Left ventricle myocardium inferior (tissue), 1 donor: Measurements from ENCODE around the gene ANKRA2. TPM values are rescaled to one million over a fixed set of nuclear protein-coding genes. Genes with fewer than 3 reads are reported as not detected.

ENCODE experiments used
- DNase-seq: peaks from one replicate; pipeline ENCODE4 v3.0.0-alpha.2; 2020
- H3K27ac ChIP-seq: fragments of 200-600 bp; replicated peaks from 2 replicates; pipeline ENCODE4 v1.8.0; 2021
- H3K27me3 ChIP-seq: fragments of 200-600 bp; 2 replicates; pipeline ENCODE4 v1.8.0; 2021; ENCODE audit warnings: low read depth
- H3K36me3 ChIP-seq: fragments of 200-600 bp; 2 replicates; pipeline ENCODE4 v1.8.0; 2021
- H3K4me1 ChIP-seq: fragments of 200-600 bp; 2 replicates; pipeline ENCODE4 v1.8.0; 2021
- H3K4me3 ChIP-seq: fragments of 200-600 bp; 2 replicates; pipeline ENCODE4 v1.8.0; 2021; ENCODE audit warnings: mild to moderate bottlenecking, moderate library complexity
- H3K9me3 ChIP-seq: fragments of 200-600 bp; replicated peaks from 2 replicates; pipeline ENCODE4 v1.8.0; 2021
- CTCF ChIP-seq: fragments of 200-600 bp; IDR thresholded peaks from 2 replicates; pipeline ENCODE4 v1.8.0; 2021; ENCODE audit warnings: antibody characterized with exemption, mild to moderate bottlenecking, borderline replicate concordance
- intact Hi-C: fragments of 100-400 bp; cut with micrococcal nuclease; formaldehyde crosslinking; loops from one replicate; pipeline ENCODE4 v1.11.0; 2022
- long read RNA-seq: library from polyadenylated mRNA; unstranded; transcript quantifications from one replicate; pipeline ENCODE4 v2.0.0, GENCODE V29; 2021
- total RNA-seq: library from RNA; stranded (reverse); fragmentation: NEBNext Ultra II Directional; extraction: Animal tissue kit (Norgen Biotek cat#: 25700); gene quantifications from one replicate; pipeline ENCODE4 v1.2.1, GENCODE V29; 2021
- donor health status: DM: no; HTN: yes; CAD: no; lungs with severe emphysema.

The ANKRA2 gene
- total RNA-seq = 12.8 TPM
- long read RNA-seq, transcript ANKRA2-201 (9 exons, 2,063 nt) = major isoform, 22 of 30 reads
- long read RNA-seq, partial matches to known transcripts = 0 of 30 reads
- long read RNA-seq, other reads (novel, unspliced or antisense) = 6 of 30 reads

- Histone ChIP-seq H3K9me3 (no peaks in the 10 kb centered on the region), H3K4me3 (peak within 1 kb of the TSS; percentile 86), H3K36me3 (peaks cover 48% of the 10 kb centered on the region), H3K4me1 (peaks cover 54% of the 10 kb centered on the region), H3K27me3 (no peaks in the 10 kb centered on the region), H3K27ac (peak within 1 kb of the TSS; percentile 94)
- TF ChIP-seq CTCF = no peak
- intact Hi-C loops = no loop called here
- DNase-seq = peak; percentile 100
Measured at GRCh38 chr5:73565139-73565968, at the start of gene ANKRA2, which contains the start of gene UTP15. Gene ANKRA2, minus strand, starts transcription at chr5:73565639. Its CDS starts 2,758 bp downstream, at chr5:73562881. Gene UTP15, plus strand, starts transcription at chr5:73565743. Its CDS starts 1,602 bp downstream, at chr5:73567345.

GRCh38 chr5:73615085-73615484 is 49.6 kb upstream of the ANKRA2 start:
- no peak for DNase-seq
- no peaks in the 10 kb centered on the region for H3K4me1 ChIP-seq
- peaks cover 5% of the 10 kb centered on the region for H3K27me3 ChIP-seq
- intact Hi-C loops = no loop called here
- no peak for TF ChIP-seq CTCF
- H3K9me3 ChIP-seq = no peaks in the 10 kb centered on the region
- H3K27ac ChIP-seq = no peak overlapping the region
- H3K36me3 ChIP-seq = no peaks in the 10 kb centered on the region
- H3K4me3 ChIP-seq = no peak overlapping the region

- no peak for TF ChIP-seq CTCF
- Histone ChIP-seq H3K4me1 (no peaks in the 10 kb centered on the region), H3K27me3 (peaks cover 5% of the 10 kb centered on the region), H3K36me3 (no peaks in the 10 kb centered on the region), H3K27ac (no peak overlapping the region), H3K9me3 (no peaks in the 10 kb centered on the region), H3K4me3 (no peak overlapping the region)
- no peak for DNase-seq
- intact Hi-C loops = no loop called here
Measured at GRCh38 chr5:73612799-73613198, 47.4 kb upstream of the ANKRA2 start.

GRCh38 chr5:73607228-73607627 is 41.8 kb upstream of the ANKRA2 start:
- H3K36me3 ChIP-seq = no peaks in the 10 kb centered on the region
- no peak overlapping the region for H3K27ac ChIP-seq
- no peak for DNase-seq
- H3K27me3 ChIP-seq = peaks cover 5% of the 10 kb centered on the region
- no peaks in the 10 kb centered on the region for H3K4me1 ChIP-seq
- peaks cover 4% of the 10 kb centered on the region for H3K9me3 ChIP-seq
- H3K4me3 ChIP-seq = no peak overlapping the region
- intact Hi-C loops = no loop called here
- no peak for TF ChIP-seq CTCF

GRCh38 chr5:73606206-73606753 is 40.8 kb upstream of the ANKRA2 start:
- H3K4me1 ChIP-seq = no peaks in the 10 kb centered on the region
- no peak for TF ChIP-seq CTCF
- intact Hi-C loops = no loop called here

More at GRCh38 chr5:73606206-73606753, 40.8 kb upstream of the ANKRA2 start:
- Histone ChIP-seq H3K36me3 (no peaks in the 10 kb centered on the region), H3K4me3 (no peak overlapping the region), H3K27ac (no peak overlapping the region), H3K9me3 (peaks cover 14% of the 10 kb centered on the region), H3K27me3 (no peaks in the 10 kb centered on the region)
- no peak for DNase-seq
